ENCODE data around the gene PRICKLE1. TPM values are rescaled to one million over a fixed set of nuclear protein-coding genes. Genes with fewer than 3 reads are reported as not detected.

The PRICKLE1 gene
- total RNA-seq, 2 experiments from 2014 or later: 0.19 TPM; not detected in 1

DNA sequence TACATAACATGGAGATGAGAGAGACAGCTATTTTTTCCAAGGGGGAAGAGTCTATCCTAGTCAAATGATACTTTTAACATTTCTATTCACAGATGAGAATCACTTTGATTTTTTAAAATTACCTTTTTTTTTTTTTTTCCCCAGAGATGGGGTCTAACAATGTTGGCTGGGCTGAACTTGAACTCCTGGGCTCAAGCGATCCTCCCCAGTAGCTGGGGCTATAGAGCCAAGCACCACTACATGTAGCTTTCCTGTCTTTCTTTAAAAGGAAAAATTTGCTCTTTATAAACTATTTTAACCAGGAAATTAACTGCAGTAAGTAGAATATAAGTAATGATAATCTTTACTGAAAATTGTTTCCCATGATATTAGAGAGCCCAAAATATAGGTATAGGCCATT, 3.3 kb downstream of the PRICKLE1 start:
- no TSS peak for BruUV-seq (replicated peaks)
- Histone ChIP-seq H3K9me3 (ENCODE audit: low read length) (no peaks in the 10 kb centered on the region), H3K27ac (ENCODE audit: low read depth, low read length, poor library complexity, severe bottlenecking) (no peak overlapping the region), H3K4me2 (ENCODE audit: low read length) (no peak overlapping the region), H3K4me3 (ENCODE audit: low read depth, low read length, poor library complexity, severe bottlenecking) (no peak overlapping the region), H3K9me2 (ENCODE audit: insufficient read depth, low read length) (no peaks in the 10 kb centered on the region), H2AFZ (ENCODE audit: low read length) (no peak overlapping the region), H3K36me3 (ENCODE audit: insufficient read depth, low read length) (no peaks in the 10 kb centered on the region), H3K4me1 (ENCODE audit: insufficient read depth, low read length, poor library complexity, severe bottlenecking) (peaks cover 15% of the 10 kb centered on the region), H3K79me2 (ENCODE audit: insufficient read depth, low read depth, low read length) (no peaks in the 10 kb centered on the region), H4K20me1 (ENCODE audit: insufficient read depth, low read length) (no peaks in the 10 kb centered on the region)
- no peak for DNase-seq (ENCODE audit: low spot score)
- TF ChIP-seq, protein P1, sequence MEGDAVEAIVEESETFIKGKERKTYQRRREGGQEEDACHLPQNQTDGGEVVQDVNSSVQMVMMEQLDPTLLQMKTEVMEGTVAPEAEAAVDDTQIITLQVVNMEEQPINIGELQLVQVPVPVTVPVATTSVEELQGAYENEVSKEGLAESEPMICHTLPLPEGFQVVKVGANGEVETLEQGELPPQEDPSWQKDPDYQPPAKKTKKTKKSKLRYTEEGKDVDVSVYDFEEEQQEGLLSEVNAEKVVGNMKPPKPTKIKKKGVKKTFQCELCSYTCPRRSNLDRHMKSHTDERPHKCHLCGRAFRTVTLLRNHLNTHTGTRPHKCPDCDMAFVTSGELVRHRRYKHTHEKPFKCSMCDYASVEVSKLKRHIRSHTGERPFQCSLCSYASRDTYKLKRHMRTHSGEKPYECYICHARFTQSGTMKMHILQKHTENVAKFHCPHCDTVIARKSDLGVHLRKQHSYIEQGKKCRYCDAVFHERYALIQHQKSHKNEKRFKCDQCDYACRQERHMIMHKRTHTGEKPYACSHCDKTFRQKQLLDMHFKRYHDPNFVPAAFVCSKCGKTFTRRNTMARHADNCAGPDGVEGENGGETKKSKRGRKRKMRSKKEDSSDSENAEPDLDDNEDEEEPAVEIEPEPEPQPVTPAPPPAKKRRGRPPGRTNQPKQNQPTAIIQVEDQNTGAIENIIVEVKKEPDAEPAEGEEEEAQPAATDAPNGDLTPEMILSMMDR (conservative IDR thresholded peaks at IDR 0.05; ENCODE audit: low read length): no peak
- no peak for TF ChIP-seq EZH2phosphoT487 (IDR thresholded peaks at IDR 0.05; ENCODE audit: borderline replicate concordance, low read depth, low read length)
- POLR2A ChIA-PET: interaction anchor here (0.7 to 1.1 kb wide), 3 partner anchors 11 to 826 kb away, joined by 3 to 4 read pairs (median 4); no protein-coding TSS in a partner anchor
- CTCF ChIA-PET (ENCODE audit: unreplicated experiment): no interaction called here
- intact Hi-C loops (cut with micrococcal nuclease; ENCODE audit: unreplicated experiment): no loop called here

DNA sequence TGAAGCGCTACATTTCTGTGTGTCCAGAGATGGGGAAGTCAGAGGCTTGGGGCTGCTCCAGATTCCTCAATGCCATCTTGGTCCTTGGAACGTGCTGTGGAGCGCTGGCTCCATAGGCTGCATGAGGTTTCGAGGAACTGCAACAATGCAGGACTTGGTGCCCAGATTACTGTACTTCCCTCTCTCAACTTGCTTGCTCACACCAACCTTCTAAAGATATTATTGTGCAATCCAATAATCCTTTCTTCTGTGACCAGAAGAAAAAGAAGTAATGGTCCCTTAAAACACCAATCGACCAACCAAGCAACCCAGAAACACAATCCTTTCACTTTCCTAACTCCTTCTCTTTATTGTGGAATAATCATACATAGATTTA, 3.7 kb downstream of the PRICKLE1 start:
- no peaks in the 10 kb centered on the region for H3K9me3 ChIP-seq (ENCODE audit: low read length)
- H3K27ac ChIP-seq (ENCODE audit: low read depth, low read length, poor library complexity, severe bottlenecking): no peak overlapping the region
- POLR2A ChIA-PET: interaction anchor here (0.7 to 1.1 kb wide), 2 partner anchors 11 to 825 kb away, joined by 3 to 4 read pairs; no protein-coding TSS in a partner anchor
- H2AFZ ChIP-seq (ENCODE audit: low read length): no peak overlapping the region
- H3K4me2 ChIP-seq (ENCODE audit: low read length): no peak overlapping the region
- H4K20me1 ChIP-seq (ENCODE audit: insufficient read depth, low read length): no peaks in the 10 kb centered on the region
- intact Hi-C loops (cut with micrococcal nuclease; ENCODE audit: unreplicated experiment): no loop called here
- peaks cover 15% of the 10 kb centered on the region for H3K4me1 ChIP-seq (ENCODE audit: insufficient read depth, low read length, poor library complexity, severe bottlenecking)
- DNase-seq (ENCODE audit: low spot score): no peak
- no peaks in the 10 kb centered on the region for H3K9me2 ChIP-seq (ENCODE audit: insufficient read depth, low read length)
- no peaks in the 10 kb centered on the region for H3K79me2 ChIP-seq (ENCODE audit: insufficient read depth, low read depth, low read length)
- no TSS peak for BruUV-seq (replicated peaks)
- no peaks in the 10 kb centered on the region for H3K36me3 ChIP-seq (ENCODE audit: insufficient read depth, low read length)
- no peak for TF ChIP-seq EZH2phosphoT487 (IDR thresholded peaks at IDR 0.05; ENCODE audit: borderline replicate concordance, low read depth, low read length)
- CTCF ChIA-PET (ENCODE audit: unreplicated experiment): no interaction called here
- no peak overlapping the region for H3K4me3 ChIP-seq (ENCODE audit: low read depth, low read length, poor library complexity, severe bottlenecking)

DNA sequence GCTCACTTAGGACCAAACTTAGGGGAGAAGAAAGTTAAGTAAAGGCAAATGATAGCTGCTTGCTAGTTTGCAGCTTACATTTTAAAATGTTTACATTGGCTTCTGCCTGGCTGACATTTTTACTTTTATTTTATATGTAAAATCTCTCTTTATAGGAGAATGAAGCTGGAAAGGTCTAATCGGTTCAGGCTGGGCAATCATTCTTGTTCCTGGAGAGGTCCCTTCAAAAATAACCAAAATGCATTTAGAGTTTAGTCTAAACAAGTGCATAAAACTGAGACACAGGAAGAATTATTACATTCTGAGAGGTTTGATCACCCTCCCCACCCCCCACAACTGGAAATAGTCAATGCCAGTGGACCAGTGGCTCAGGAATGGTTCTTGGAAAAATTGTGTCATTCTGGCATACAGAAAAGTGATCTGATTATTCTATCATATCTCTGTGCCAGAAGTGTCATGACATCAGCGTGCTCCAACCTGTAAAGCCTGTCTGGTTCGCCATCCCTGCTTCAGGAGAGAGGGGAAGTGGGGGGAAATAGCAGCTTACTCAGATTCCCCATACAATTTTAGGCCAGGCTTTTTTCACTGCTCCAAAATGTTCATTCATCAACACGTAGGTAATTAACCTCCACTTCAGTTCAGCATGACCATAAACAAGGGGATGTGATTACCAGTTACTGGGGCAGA, 4.2 kb downstream of the PRICKLE1 start:
- BruUV-seq (replicated peaks): no TSS peak
- intact Hi-C loops (cut with micrococcal nuclease; ENCODE audit: unreplicated experiment): no loop called here
- no peak overlapping the region for H3K27ac ChIP-seq (ENCODE audit: low read depth, low read length, poor library complexity, severe bottlenecking)
- no peak for DNase-seq (ENCODE audit: low spot score)
- H3K4me1 ChIP-seq (ENCODE audit: insufficient read depth, low read length, poor library complexity, severe bottlenecking): peaks cover 10% of the 10 kb centered on the region
- no peaks in the 10 kb centered on the region for H3K9me2 ChIP-seq (ENCODE audit: insufficient read depth, low read length)
- ChIA-PET POLR2A (interaction anchor here (0.7 to 1.2 kb wide), 2 partner anchors 194 to 464 kb away, joined by 4 to 6 read pairs; no protein-coding TSS in a partner anchor), CTCF (ENCODE audit: unreplicated experiment) (no interaction called here)
- H3K79me2 ChIP-seq (ENCODE audit: insufficient read depth, low read depth, low read length): no peaks in the 10 kb centered on the region
- TF ChIP-seq EZH2phosphoT487 (IDR thresholded peaks at IDR 0.05; ENCODE audit: borderline replicate concordance, low read depth, low read length): no peak
- TF ChIP-seq, protein P1 (conservative IDR thresholded peaks at IDR 0.05; ENCODE audit: low read length): no peak
- H4K20me1 ChIP-seq (ENCODE audit: insufficient read depth, low read length): no peaks in the 10 kb centered on the region
- no peaks in the 10 kb centered on the region for H3K9me3 ChIP-seq (ENCODE audit: low read length)
- no peaks in the 10 kb centered on the region for H3K36me3 ChIP-seq (ENCODE audit: insufficient read depth, low read length)
- H2AFZ ChIP-seq (ENCODE audit: low read length): no peak overlapping the region
- H3K4me2 ChIP-seq (ENCODE audit: low read length): no peak overlapping the region
- H3K4me3 ChIP-seq (ENCODE audit: low read depth, low read length, poor library complexity, severe bottlenecking): no peak overlapping the region
